GM18861 (cell line): ENCODE data around the gene ETS1.

Source experiments
- ATAC-seq: cut with Tn5 transposase; IDR thresholded peaks from one replicate; pipeline ENCODE4 v1.9.1; 2021; ENCODE audit not compliant: unreplicated experiment

Gene ETS1

DNA sequence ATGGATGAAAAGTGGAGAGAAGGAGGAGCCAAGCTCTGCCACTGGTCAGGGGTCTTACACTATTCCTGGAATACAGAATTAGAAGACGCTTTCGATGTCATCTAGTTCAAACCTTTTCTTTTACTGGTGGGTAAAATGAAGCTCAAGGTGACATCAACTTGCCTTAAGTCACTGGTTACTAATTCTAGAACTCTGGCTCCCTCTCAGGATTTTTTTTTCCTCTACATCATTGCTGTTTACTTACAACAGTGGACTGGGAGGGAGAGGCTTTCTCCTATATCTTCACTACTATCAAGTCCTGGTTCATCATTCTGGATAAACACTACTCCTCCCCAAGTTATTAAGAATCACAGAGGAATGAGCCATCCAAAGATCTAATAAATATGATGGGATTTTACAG is 82.9 kb downstream of the ETS1 start:
- no peak for ATAC-seq

- no peak for ATAC-seq
These were observed 83.9 kb downstream of the ETS1 start for GRCh38 chr11:128503245-128503991.

DNA sequence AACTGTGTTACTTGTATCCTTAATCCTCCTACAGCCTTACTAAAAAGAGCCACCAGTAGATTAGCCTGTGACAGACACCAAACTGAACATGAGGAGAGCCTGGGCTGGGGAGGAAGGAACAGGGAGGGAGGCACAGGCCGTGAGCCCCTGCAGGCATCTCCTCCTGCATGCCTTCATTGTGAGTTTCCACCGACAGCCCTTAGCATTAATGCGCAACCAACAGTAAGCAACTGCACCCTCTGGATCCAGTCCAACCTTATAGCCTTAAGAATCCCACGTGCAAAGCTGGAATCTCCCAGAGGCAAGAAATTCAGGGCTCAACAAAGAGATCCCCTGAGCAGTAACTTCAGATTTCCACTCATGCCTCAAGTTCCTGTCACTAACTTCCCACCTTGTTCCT is 84.6 kb downstream of the ETS1 start:
- no peak for ATAC-seq

DNA sequence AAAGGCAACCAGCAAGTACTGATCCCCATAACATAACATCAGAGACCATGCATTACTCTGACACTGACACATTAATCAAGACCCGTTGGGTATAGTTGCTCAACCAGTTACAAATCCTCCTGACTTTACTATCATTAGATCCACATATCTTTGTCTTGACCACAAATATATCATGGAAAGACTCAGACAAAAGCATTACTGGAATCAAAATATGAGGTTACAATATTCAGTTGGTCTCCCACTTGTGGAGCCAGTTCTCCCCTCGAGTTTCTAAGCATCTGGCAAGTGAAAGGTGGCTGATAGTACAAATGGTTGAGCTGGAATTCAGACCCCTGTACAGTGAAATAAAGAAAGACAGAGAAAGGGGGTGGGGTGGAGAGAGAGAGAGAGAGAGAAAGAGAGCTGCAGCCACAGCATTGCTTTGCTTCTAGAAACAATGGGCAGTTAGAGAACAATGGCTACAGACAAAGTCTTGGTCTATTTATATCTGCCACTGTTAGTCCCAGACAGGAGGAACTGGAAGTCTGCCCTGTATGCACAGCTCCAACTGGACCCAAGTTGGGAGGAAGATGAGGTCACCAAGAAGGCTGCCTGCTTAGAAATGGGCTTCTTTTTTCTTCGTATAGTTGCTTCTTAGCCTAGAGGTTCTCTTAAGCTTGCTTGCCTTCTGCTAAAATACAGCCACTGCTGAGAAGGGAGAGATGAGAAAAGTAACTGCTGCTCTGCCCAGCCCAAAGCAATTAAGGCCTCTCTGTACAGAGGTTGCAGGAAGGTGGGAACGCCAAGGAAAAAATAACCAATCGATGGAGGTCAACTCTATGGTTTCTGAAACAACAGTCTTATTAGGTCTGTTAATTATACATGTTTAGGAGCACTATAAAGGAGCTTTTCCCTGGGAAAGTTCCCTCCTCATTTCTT is 85.5 kb downstream of the ETS1 start:
- ATAC-seq = no peak

- no peak for ATAC-seq
These were observed 86.3 kb downstream of the ETS1 start for GRCh38 chr11:128501008-128501407.

DNA sequence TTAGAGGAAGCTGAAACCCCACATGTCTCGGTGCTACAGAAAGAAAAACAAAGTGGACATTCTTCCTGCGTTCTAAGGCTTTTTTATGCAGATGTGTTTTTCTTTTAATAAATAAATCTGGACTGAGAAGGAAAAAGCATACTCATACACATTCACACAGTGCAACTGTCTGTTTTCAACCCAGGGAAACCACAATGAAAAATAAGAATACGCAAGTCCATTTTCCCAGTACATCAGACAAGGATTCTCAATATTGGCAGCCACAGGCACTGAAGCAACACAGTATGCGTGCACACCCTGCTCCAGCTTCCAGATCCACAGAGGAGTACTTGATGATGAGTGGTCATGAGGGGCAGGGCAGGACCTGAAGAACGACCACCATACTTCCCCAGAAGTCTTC is 86.9 kb downstream of the ETS1 start:
- no peak for ATAC-seq

GRCh38 chr11:128499613-128500253 is 87.6 kb downstream of the ETS1 start:
- no peak for ATAC-seq

- ATAC-seq = no peak
These were observed 88.6 kb downstream of the ETS1 start for GRCh38 chr11:128498721-128499245.

DNA sequence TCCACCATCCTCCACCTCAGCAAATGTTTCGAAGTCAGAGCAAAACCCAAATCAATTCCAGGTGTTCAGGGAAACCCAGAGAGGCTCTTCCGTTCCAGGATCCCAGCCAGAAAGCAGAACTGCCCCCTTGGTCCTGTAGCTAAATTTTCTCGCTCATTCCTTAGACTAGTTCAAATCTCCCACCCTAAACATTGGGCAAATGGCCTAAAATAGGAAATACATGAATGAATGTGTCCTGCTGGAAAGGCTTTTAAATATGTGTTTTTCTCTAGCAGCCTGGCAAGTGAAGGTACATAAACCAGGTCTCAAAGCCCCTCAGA is 89.6 kb downstream of the ETS1 start:
- no peak for ATAC-seq

- ATAC-seq = peak; percentile 84
These were observed 90.1 kb downstream of the ETS1 start for GRCh38 chr11:128497061-128497775.

- ATAC-seq = no peak
These were observed 90.7 kb downstream of the ETS1 start for GRCh38 chr11:128496692-128497060.

DNA sequence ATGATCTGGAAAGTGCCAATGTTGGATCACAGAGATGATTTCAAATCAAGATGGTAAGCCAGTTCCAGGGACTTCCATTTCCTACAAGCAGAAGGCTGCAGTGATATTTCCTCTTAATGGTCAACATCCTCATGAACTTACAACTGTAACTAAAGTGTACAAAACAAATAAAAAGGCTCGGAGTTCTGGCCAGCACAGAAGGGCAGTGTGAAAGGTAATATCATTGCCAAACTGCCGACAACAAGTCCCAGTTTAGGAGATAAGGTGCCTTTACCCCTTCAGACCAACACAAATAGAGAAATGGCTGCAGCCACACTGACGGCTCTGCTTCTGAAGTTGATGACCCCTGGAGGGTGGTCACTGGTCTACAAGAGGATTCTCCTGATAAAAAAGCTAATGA is 91.1 kb downstream of the ETS1 start:
- ATAC-seq = no peak

DNA sequence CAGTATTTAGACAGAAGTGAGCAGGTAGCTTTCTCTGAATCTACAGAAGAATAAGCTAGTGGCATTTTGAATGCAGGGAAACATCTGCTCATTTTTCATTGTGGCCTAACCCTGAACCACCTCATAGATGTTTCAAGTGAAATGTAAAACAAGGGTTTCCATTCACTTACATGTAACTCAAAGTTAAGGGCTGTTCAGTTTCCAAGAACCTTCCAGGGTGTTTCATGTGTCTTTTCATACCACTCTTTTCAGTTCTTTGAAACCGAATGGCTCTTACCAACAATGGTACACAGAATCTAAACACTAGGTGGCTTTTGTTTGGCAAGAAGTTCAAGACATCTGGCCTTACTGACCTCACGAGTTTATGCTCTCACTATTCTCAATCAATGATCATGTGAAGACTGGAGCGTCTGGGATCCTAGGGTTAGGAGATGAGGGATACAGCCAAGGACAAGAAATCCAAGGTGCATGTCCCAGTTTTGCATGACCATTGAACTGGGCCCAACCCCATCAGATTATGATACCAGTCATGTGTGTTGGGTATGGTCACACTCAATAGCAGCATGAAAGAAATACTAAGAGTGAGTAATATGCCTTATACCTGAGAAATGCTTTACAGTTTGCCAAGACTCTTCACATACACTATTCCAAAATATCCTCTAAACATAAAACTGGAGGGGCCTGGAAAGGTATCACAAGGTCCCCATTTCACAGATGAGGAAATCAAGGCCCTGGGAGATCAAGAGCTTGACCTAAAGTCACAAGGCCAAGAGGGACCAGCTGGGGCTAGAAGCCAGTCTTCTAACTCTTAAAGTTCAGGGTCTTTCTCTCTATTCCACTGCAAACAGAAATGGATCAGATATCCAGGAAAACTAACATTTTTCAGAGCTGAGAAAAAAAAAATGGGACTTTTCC is 92.7 kb downstream of the ETS1 start:
- ATAC-seq = no peak

GRCh38 chr11:128493570-128493965 is 93.8 kb downstream of the ETS1 start:
- no peak for ATAC-seq

GRCh38 chr11:128492903-128493569 is 94.3 kb downstream of the ETS1 start:
- ATAC-seq = no peak

DNA sequence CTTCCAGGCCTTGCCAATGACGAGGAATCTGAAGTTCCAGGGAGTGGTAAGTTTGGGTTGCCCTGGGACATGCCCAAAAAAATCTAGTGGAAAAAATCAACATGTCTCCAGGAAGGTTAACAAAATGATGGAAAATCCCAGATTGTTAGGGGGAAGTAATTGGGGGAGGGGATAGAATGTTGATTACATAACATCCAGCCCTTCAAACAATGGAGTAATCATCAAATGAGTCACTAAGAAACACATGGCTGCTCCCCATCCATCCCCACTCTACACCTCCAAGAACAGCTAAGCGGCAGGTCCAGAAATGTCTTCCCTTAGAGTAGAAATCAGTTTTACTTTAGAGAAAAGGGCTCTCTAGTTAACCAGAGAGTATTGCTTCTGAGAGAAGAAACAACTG is 94.9 kb downstream of the ETS1 start:
- ATAC-seq = no peak

- ATAC-seq = no peak
These were observed 96.0 kb downstream of the ETS1 start for GRCh38 chr11:128491195-128491936.

- ATAC-seq = no peak
These were observed 97.3 kb downstream of the ETS1 start for GRCh38 chr11:128490092-128490491.

- no peak for ATAC-seq
These were observed 98.9 kb downstream of the ETS1 start for GRCh38 chr11:128488471-128488870.
